ENCODE data around the gene CREB5.

Gene CREB5

DNA sequence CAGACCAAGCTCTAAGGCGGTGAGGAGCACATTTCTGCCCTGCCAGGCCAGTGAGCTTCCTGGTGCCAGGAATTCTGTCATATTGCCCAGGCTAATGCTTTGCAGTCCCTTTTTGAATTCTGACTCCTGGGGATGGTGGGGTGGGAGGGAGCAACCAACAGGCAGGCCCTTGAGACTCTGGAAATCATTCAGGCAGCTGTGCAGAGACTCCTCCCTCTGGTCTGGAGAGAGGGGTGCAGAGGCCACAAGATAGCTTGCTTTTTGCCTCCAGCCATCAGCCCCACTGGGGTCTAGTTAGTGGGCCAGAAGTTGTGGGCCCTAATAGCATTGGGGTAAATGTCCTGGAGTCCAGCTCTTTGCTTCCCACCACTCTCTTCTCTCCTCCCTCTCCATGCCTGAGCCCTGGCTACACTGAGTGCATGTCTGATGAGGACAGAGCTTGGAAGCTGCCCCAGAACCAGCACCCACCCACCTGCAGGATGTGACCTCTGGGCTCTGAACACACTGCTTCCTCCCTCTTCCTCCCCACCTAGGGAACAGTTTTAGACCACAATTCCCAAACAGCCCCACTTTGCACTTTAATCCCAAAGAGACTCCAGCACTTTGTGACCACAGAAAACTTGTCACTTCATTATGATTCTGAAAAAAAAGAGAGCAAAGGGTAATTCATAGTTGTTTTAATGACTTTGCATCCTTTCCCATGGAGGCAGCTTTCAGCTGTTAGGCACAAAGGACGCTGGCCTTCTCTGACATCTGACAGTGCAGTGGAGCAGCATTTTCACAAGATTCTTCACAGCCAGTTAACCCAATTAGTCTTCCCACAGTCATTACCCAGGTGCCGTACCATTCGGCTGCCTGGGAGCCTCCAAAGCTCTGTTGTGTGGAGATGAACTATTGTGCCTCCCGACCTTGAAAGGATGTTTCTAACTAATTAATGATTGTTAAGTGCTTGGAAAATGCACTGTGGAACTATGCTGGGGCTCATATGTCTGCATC is 283.3 kb downstream of the CREB5 start:
- DNase-seq: no peak

DNA sequence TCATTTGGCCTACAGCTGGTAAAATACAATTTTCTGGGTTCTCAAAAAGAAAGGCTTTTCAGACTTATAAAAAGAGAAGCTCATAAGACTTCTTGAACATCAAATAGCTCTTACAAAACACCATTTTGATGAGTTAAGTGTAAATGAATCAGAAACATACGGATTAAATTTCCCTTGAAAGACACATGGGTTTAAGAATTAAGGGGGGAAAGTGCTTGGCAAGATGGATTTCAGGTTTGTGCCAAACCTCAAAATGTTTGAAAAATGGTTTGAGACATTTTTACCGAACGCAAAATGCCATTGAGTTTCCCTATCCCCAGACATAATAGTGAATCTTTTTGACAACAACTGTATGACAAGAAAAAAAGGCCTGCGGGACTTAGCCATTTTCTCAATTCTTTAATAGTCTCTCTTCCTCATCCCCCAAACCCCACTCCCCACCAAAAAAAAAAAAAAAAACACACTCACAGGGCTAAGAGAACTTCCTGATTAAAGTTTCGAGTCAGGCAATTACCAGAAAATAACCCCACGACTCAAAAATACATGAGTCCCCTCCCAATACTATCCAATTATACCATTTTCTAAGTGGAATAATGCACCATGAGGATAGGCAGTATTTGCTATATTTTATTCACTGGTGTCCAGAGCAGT is 285.7 kb downstream of the CREB5 start:
- no peak for DNase-seq

DNA sequence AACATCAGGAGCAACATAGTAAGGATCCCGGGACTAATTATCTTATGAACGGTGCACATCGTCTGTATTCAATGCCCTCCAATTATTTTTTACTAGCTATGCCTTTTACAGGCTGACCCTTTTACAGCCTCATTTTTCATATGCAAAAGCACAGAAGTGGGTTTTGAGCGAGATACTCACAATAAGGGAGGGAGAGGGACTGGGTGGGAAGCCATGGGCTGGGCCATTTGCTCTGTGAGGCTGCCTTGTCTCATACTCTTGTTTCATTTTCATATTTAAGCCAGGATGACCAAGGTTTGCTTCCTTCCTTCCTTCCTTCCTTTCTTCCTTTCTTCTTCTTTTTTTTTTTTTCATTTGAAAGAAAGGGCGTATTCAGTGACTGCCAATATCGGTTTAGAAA is 286.5 kb downstream of the CREB5 start:
- DNase-seq: no peak

DNA sequence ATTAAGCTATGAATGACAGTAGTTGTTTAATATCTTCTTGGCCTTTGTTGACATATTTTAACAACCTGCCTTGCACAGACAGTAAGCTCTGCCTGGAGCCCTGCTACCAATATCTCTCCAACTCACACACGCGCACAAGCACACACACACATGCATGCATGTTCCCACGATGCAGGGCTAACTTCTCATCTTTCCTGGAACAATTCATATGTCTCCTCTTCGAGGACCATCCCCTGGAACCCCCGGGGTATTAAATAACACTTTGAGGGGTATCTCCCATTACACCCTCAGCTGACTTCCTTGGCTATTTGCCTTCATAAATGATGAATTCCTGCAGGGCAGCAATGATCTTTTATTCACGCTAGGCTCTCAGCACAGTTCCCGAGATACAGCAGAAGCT is 287.8 kb downstream of the CREB5 start:
- no peak for DNase-seq

DNA sequence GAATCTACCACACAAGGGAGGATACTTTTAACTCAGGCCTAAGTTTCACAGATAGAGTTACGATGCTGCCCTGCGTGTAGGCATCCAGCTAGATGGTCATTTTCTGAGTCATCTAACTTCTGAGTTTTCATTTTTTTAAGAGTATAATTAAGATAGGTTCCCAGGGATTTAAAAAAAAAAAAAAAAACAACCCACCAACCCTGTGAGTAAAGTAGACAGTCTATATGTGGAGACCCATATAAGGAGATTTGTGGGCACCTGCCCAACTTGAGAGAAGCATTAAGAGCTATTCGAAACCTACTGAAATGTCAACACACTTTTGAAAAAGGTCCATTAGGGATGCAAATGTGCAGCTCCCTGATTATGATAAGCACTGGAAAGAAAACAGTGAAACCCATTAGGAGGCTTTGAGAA is 288.5 kb downstream of the CREB5 start:
- DNase-seq: no peak

DNA sequence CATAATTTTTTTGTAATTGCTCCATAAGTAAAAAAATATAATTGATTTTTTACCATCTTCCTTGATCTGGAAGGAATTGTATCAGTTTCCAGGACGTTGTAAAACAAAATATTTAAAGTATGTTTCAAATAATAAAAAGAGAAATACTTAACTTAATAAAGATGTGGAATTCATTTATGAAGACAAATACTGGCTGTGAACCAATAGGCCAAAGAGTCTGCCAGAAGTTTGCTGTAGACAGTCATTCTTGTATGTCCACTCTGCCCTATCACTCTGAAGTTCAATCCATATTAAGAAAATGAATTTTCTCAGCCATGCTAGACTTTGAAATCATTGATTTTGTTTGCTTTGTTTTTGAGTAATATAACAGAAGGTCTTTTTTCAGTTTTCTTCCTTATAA is 289.4 kb downstream of the CREB5 start:
- no peak for DNase-seq

DNA sequence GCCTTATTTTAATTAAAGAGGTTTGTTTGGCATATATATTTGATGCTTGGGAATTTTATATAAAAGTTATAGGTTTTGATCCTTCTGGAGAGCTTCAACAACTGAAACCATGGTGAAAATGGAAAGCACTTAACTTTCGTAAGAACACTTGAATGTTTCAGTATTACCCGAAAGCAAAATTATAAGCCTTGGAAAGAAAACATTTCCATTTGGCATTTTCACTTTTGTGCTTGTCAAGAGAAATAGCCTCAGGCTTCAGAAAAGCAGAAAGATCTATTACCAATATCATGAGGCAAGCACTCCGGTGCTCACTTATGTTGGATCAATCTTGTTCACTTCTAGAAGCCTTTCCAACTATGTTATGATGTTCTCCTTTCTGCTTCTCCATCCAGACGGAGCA is 289.9 kb downstream of the CREB5 start:
- no peak for DNase-seq

DNA sequence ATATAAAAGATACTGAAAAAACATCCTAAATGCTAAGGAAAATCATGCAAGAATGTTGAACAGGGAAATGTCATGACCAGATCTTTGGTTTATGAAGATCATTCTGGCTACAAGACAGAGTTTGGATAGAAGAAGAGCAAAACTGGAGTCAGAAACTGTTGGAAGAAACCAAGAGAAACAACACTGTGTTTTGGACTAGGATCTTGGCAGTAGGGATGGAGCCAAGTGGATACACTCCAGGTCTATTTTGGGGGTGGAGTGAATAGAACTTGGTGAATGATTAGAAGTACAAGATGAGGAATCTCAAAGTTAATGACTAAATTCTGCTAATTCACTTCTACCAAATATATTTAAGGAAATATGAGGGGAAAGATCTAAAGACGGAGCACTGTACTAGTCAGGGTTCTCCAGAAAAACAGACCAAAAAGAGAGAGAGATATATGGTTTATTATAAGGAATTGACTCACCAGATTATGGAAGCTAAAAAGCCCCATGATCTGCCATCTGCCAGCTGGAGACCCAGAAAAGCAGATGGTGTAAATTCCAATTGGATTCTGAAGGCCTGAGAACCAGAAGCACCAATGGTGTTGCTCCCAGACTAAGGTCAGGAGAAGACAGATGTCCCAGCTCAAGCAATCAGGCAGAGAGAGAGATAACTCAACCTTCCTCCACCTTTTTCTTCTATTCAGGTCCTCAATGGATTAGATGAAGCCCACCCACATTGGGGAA is 290.9 kb downstream of the CREB5 start:
- no peak for DNase-seq

DNA sequence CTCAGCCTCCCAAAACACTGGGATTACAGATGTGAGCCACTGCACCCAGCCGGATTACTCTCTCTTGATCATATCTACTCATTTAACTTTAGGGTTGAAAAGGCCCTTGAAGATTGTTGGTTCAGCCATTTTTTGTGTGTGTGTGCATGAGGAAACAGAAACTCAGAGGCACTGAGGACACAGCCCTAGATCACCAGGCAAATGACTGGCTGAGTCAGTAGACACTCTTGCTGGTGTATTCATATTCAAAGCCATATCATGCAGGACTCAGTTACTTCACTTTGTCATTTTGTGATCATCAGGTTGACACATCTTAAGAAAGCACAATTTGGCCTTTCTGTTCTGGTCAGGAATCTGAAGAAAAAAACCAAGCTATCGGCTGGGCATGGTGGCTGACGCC is 292.4 kb downstream of the CREB5 start:
- DNase-seq: no peak

DNA sequence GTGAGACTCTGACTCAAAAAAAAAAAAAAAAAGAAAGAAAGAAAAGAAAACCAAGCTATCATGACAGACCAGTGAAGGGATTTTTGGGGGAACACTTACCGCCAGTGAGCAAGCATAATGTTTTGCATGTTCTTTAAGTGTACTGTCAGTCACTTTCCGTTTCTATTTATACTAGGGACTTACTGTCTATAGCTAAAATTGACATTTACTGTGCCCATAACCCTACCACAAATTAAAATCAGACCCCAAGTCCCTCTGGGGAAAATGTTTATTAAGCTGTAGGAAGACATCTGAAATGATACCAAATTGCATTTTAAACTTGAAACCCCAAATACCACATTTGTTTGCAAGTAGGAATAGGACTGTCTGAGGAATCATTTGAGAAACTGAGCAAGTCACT is 293.0 kb downstream of the CREB5 start:
- DNase-seq: no peak

DNA sequence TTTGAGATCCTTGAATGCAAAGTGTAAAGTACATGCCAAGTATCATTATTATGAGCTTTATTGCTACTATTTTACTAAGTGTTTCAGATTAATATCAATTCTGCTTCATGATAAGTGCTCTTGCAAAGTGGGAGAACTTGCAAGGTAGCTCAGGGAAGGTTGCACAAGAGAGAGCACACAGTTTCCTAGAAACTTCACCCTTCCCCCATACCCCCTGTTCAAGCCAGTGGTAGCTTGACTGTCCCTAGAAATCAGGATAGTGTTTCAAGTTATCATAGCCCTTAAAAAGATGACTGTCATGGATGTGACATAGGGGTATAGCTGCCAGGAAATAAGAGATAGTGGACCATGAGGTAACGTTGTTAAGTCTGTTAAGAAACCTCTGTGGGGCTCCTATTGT is 294.3 kb downstream of the CREB5 start:
- no peak for DNase-seq

DNA sequence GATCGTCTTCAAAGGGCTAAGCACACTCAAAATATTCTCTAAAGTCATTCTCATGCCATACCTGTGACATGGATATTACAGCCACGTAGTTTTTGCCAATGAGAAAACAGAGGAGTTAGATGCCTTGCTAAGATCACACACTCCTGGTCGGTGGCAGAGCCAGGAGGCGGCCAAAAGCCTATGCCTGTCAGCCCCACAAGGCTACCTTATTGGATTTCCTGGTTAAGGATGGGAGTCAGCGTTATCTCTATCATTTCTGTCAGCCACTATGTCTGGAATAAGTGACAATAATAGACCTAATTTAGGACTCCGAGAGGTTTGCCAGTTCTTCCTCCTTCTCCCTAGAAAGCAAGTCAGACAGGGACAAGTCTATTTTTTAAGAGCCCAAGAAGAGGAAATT is 295.0 kb downstream of the CREB5 start:
- no peak for DNase-seq

DNA sequence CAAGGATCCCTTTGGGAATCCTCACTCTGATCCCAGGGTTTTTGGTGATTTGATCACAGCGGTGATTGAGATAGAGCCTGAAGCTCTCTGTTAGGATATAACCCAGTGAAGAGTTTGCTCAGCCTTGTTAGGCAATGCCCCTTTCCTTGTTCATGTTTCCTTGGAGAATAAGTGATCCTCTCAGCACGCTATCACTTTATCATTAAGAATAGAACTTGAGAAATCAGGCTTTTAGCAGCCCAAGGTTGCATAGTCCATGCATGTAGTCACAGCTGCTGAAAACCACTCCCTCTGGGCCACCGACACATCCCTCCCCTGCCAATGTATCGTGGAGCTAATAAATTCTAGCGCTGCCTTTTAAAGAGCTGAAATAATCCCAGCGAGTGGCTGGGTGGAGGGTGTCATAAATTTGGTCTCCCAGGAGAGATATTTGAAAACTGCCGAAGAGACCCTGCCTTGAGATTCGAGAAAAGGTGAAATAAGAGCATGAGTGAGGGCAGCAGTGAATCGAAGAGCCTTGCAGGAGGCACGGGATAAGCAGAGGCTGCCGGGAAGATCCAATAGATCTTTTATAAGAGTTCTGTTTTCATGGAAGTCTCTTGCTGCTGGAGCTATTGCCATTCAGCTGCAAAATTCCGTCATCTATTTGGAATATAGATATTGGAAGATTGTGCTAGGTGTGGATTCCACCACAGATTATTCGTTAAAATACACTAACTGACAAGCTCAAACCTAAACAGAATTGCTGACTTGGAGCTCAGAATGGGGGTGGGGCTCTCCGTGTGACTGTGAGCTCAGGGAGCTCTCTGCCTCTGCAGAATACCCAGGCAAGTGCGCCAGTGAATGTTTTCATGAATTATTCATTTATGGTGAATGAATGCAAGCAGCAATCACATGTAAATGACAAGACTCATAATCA is 296.0 kb downstream of the CREB5 start:
- no peak for DNase-seq

DNA sequence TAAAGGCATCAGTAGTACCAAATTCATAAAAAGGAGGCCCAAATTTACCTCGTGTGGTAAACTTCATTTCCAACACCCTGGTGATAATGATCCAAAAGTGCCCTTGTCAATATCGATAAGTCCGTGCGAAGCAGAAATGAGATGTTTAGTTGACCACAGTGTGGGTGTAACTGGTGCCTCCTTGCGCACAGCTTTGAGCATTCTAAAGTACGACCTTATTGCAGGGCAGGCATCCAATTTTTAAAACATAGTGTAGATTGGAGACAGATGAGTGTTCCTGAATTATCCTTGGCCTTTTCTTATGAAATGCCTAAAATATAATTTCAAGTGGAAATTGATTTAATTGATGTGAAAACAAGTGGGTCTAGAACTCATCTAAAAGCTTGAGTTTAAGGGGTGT is 297.4 kb downstream of the CREB5 start:
- DNase-seq: no peak

DNA sequence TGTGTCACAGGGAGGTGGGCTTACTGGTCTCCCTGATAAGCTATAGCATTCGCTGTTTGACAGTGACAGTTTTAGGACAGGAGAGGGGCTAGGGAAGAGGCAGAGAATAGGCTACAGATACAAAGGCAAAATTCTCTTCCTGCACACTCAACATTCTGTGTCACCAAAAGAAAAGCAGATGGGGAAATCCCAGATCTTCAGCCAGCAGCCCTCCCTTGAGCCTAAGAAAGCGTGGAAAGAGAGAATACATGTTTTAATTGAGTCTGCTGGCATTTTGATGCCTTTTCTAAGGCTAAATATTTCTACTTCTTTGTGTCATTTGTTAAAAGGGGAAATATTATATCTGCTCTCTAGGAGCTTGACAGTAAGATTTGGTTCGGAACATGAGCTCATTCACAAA is 298.8 kb downstream of the CREB5 start:
- DNase-seq: no peak

DNA sequence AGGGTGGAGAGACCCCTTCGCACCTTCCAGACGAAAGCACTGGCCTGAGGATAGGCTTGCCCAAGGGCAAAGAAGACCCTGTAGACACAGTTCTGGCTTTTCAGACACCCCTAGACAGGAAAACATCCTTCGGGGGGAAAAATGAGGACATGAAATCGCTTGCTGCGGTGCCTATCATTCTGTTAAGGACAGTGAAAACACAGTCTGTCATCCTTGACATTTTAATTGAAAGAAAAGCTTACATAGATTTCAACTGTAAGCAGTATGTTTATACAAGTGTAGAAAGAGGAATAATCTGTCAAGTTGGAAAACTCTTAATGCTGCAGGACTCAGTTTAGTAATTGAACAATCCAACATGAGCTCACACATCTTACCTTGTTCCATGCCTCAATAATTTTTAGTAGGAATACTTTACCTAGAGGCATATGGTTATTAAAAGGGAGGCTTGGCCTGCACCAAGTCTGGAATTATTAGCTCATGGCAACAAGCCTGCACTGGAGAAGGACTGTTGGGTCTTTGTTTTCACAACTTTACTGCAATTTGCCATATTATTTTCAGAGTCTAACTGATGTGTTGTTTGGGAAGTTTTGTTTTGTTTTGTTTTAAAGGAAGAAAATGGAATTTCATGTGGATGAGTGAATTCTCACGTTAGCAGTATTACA is 302.3 kb downstream of the CREB5 start:
- no peak for DNase-seq

DNA sequence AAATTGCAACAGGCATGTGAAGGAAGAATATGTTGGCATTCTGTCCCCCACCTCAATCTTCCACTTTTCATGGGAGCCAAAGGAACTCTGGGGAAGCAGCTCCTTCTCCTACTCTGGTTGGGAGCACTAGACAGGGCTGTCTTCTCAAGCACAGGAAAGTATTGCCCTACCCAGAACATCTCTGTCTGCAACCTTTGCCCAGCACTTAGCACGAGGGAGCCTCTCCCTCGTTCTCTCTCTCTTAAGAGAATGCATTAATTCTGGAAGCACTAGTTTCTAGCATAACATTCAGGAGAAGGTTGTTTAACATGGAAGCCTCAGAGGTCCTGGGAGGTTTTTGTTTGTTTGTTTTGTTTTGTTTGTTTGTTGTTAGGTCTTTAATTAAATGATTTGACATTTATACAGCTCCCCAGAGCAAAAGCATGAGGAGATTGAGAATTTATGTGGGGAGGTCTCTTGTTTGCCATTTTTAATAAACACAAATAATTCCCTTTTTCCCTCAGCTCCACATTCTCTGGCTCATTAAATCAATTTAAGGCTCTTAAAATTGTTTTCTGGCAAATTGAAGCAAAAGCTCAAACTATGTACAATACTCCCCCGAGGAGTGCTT is 305.2 kb downstream of the CREB5 start:
- DNase-seq: no peak

DNA sequence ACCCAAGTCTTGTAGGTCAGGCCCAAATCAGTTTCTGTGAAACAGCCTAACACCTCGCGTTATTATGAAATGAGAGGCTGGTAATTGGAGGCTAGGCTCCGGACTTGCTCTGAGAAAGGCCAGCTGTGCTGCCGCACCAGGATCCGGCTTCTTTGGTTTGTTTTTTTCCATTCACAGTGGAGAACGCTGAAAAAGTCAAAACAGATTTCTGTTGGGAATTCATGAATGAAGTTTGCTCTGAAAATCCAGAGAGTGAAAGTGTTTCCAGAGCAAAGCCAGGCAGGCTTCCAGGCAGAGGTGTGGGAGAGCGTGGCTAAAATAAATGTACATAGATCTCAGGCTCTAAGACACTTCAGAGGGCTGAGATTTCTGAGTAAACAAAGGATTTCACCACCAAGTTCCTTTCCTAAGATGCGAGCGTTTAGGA is 305.8 kb downstream of the CREB5 start:
- DNase-seq: no peak

DNA sequence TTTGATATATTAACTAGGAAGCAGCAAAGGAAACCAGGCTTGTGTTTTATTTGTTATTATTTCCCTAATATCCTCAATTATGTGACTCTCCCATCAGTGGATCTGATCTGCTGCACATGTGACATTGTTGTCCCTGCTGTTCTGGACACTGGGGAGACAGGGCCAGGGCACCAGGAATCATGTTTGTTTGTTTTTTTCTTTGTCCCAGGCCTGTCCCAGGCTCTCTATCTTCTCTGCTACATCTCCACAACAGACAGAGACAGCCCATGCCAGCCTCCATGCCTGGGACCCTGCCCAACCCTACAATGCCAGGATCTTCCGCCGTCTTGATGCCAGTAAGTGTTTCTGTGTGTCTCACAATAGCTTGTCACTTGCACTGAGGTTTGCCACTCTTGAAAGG is 306.2 kb downstream of the CREB5 start:
- DNase-seq: no peak

DNA sequence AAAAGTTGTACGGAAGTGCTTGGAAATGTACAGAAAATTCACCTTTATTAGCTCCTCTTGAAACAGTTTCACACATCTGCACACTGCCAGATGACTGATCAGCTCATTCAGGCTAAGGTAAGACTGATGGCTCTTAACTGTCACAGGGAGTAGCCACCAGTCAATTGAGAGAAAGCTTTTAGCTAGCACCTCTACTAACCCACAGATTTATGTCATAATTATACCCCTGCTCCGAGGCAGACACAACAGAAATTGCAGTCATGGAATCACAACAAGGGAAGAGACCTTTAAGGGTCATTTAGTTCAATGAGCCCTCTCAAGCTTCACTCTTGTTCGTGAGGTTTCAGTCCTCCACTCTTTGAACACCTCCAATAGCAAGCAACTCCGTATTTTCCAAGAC is 310.4 kb downstream of the CREB5 start:
- DNase-seq: no peak

DNA sequence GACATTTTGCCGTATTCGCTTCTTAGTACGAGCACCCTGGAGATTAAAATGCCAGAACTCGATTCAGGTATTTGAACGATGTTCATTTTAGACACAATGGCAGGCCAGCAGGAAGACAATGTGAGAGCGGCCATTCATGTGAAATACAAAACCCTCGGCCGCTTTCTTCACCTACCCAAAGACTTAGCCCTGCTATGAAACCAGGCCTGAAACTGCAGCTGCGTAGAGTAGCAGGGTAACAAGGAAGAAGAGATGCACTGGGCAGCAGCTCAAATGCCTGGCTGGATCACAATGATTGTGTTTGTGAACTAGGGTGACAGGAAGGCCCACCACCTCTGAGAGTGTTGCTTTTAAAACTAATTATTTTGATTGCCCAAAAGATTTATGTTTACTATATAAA is 311.0 kb downstream of the CREB5 start:
- DNase-seq: no peak

DNA sequence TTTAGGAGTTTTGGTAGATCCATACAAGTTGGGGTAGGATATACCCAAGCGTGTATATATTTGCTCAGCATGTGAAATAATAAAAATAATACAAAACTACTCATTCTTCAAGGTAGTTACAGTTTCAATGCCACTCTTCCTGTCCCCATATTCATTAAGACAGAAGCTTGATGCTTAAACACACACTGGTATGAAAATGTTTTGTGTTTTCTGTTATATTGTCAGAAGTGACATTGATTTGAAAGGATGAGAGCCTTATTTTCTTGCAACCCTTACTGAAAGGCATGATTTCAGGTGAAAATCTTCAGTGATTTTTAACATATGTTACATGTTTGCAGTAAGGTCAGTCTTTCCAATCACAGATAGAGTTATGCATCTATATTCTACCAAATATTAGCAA is 312.2 kb downstream of the CREB5 start:
- DNase-seq: no peak

Data from CD4-positive, alpha-beta T cell treated with Interleukin-15 for 1 hour (primary cell).